GM19099 (cell line): ENCODE measurements around the gene PRKCA.

Source experiments
- POLR2A ChIP-seq: IDR thresholded peaks from 3 replicates; pipeline ENCODE4 v1.6.1; 2011; ENCODE audit warnings: low read depth; ENCODE audit not compliant: insufficient read length; ENCODE audit errors: extremely low read depth

The PRKCA gene

GRCh38 chr17:66715745-66716156, 413.3 kb downstream of the PRKCA start:
- no peak for TF ChIP-seq POLR2A

- no peak for TF ChIP-seq POLR2A
Observed at GRCh38 chr17:66716236-66717026, 414.0 kb downstream of the PRKCA start.

- no peak for TF ChIP-seq POLR2A
Observed at GRCh38 chr17:66717641-66718058, 415.2 kb downstream of the PRKCA start.

GRCh38 chr17:66720027-66720426, 417.6 kb downstream of the PRKCA start:
- TF ChIP-seq POLR2A = no peak

- TF ChIP-seq POLR2A = no peak
Observed at GRCh38 chr17:66720567-66720966, 418.2 kb downstream of the PRKCA start.

- no peak for TF ChIP-seq POLR2A
Observed at GRCh38 chr17:66722341-66722740, 419.9 kb downstream of the PRKCA start.

- TF ChIP-seq POLR2A = no peak
Observed at GRCh38 chr17:66724581-66725341, 422.3 kb downstream of the PRKCA start.

- TF ChIP-seq POLR2A = no peak
Observed at GRCh38 chr17:66725956-66726355, 423.5 kb downstream of the PRKCA start.

GRCh38 chr17:66726371-66726770, 424.0 kb downstream of the PRKCA start:
- no peak for TF ChIP-seq POLR2A

GRCh38 chr17:66726846-66727245, 424.4 kb downstream of the PRKCA start:
- no peak for TF ChIP-seq POLR2A

GRCh38 chr17:66727634-66728570, 425.5 kb downstream of the PRKCA start:
- no peak for TF ChIP-seq POLR2A

- no peak for TF ChIP-seq POLR2A
Observed at GRCh38 chr17:66730461-66730923, 428.1 kb downstream of the PRKCA start.

GRCh38 chr17:66733759-66734158, 431.3 kb downstream of the PRKCA start:
- no peak for TF ChIP-seq POLR2A

- no peak for TF ChIP-seq POLR2A
Observed at GRCh38 chr17:66734186-66734943, 432.0 kb downstream of the PRKCA start.
